ENCODE data around the gene RTN4R. TPM values are rescaled to one million over a fixed set of nuclear protein-coding genes. Genes with fewer than 3 reads are reported as not detected.
"Not testable (repeated sequence)": the region's sequence is repeated elsewhere in the genome, so short reads cannot be mapped to it uniquely, and the experiment has no call there.

The RTN4R gene
- total and polyA plus RNA-seq, 2 donors (not counting 1 experiment from before 2014, with no cell fraction given) = 0.42 to 0.79 TPM

DNA sequence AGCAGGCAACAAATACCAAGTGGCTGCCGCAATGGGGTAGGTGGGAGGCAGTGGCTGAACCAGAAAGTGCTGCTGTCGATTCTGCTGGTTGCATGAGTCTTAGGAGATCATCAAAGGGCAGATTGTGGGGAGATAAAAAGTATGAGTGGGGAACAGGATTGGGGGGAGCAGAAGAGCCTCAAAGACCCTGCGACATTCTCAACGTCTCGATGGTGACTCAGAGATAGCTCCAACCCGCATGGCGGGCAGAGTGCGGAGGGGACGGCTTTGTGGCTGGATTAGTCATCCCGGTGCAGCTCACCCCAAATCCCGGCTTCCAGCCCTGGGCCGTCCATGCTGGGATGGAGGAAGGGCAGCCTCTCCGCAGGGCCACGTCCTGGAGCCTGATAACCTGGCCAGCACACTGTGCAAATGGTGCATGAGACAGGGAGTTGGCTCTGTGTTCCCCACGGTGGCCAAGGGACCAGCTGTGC, 11.6 kb upstream of the RTN4R start:
- Histone ChIP-seq H3K4me3 (ENCODE audit: control extremely low read depth in 1 of 5, extremely low read depth in 1 of 5, insufficient read depth in 1 of 5, low read depth in 2 of 5, low read length in 4 of 5) (no peak overlapping the region), H4K20me1 (ENCODE audit: control insufficient read depth, insufficient read depth, low read length, poor library complexity, severe bottlenecking) (no peaks in the 10 kb centered on the region), H3K27me3 (replicated peaks in 1 of 4; ENCODE audit: control extremely low read depth in 1 of 4, control insufficient read depth in 3 of 4, insufficient read depth in 4 of 4, low read length in 3 of 4) (no peaks in the 10 kb centered on the region), H3K4me2 (replicated peaks; ENCODE audit: low read depth, low read length, poor library complexity, severe bottlenecking) (no peak overlapping the region), H3K9me3 (ENCODE audit: control extremely low read depth in 1 of 3, control insufficient read depth in 2 of 3, insufficient read depth in 1 of 3, low read length in 2 of 3) (no peaks in the 10 kb centered on the region), H3K9ac (ENCODE audit: low read length) (no peak overlapping the region), H3K27ac (ENCODE audit: low read length in 2 of 2) (no peak overlapping the region), H3K4me1 (ENCODE audit: control insufficient read depth in 2 of 2, insufficient read depth in 2 of 2, low read length in 2 of 2) (no peaks in the 10 kb centered on the region), H2AFZ (ENCODE audit: insufficient read depth, low read depth, low read length, poor library complexity, severe bottlenecking) (no peak overlapping the region), H3K36me3 (replicated peaks in 1 of 2; ENCODE audit: control extremely low read depth in 1 of 2, control insufficient read depth in 1 of 2, extremely low read depth in 1 of 2, insufficient read depth in 2 of 2, low read length in 1 of 2) (no peaks in the 10 kb centered on the region), H3K79me2 (ENCODE audit: control insufficient read depth, insufficient read depth, low read length) (no peaks in the 10 kb centered on the region)
- Mint-ChIP-seq H3K4me3 (no peak overlapping the region), H3K9me3 (ENCODE audit: insufficient read depth) (no peaks in the 10 kb centered on the region), H3K4me1 (no peaks in the 10 kb centered on the region), H3K27me3 (no peaks in the 10 kb centered on the region), H3K27ac (no peak overlapping the region)
- no peak for TF ChIP-seq EZH2 (IDR thresholded peaks at IDR 0.05; ENCODE audit: borderline replicate concordance, insufficient read depth, low read depth, low read length, poor library complexity, severe bottlenecking)
- TF ChIP-seq, protein P1, sequence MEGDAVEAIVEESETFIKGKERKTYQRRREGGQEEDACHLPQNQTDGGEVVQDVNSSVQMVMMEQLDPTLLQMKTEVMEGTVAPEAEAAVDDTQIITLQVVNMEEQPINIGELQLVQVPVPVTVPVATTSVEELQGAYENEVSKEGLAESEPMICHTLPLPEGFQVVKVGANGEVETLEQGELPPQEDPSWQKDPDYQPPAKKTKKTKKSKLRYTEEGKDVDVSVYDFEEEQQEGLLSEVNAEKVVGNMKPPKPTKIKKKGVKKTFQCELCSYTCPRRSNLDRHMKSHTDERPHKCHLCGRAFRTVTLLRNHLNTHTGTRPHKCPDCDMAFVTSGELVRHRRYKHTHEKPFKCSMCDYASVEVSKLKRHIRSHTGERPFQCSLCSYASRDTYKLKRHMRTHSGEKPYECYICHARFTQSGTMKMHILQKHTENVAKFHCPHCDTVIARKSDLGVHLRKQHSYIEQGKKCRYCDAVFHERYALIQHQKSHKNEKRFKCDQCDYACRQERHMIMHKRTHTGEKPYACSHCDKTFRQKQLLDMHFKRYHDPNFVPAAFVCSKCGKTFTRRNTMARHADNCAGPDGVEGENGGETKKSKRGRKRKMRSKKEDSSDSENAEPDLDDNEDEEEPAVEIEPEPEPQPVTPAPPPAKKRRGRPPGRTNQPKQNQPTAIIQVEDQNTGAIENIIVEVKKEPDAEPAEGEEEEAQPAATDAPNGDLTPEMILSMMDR (IDR thresholded peaks at IDR 0.05) = no peak
- ChIA-PET POLR2A (no interaction called here), CTCF (no interaction called here)
- DNase-seq = no peak
- no peak for ATAC-seq (ENCODE audit: low read depth)
- intact Hi-C loops (cut with micrococcal nuclease) = no loop called here
- WGBS (ENCODE audit: insufficient coverage) = 85% methylated on average over 13 of the region's 15 CpGs

DNA sequence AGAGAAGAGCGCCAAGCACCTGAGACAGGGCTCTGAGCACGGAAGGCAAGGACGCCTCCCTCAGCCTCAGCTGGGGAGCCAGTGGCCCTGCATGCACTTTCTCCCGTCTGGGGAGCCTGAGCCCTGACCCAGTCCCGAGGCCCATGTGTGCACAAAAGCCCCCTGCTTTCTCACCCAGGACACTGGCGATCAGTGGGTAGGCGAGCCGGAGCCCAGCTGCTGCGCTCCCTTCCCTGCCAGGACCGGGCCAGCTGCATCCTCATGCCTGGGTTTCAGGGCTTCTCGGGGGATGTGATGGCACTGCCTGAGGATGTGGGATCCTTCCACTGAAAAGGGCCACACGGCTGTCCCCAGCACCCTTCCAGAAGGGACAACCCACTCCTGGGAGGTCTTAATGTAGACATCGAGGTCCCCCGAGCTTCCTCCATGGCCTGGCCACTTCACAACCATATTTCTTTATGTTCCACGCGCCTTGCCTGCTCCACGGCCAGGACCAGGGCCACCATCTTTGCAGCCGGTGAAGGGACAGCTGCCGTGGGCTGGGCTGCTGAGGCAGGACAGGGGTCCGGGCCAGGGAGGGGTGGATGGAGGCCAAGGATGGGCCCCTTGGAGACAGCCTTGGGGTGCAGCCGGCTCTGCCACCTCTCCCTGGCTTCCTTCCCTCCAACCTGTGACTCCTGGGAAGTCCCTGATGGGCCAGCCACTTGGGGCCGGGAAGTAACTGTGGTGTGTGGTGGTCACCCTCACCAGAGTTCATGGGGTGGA, 10.8 kb upstream of the RTN4R start:
- H3K4me1 Mint-ChIP-seq; H3K27ac Mint-ChIP-seq; H3K4me3 Mint-ChIP-seq; intact Hi-C loops (cut with micrococcal nuclease); CTCF ChIA-PET; H3K9me3 Mint-ChIP-seq (ENCODE audit: insufficient read depth); H4K20me1 ChIP-seq (ENCODE audit: control insufficient read depth, insufficient read depth, low read length, poor library complexity, severe bottlenecking); H2AFZ ChIP-seq (ENCODE audit: insufficient read depth, low read depth, low read length, poor library complexity, severe bottlenecking); H3K36me3 ChIP-seq (replicated peaks in 1 of 2; ENCODE audit: control extremely low read depth in 1 of 2, control insufficient read depth in 1 of 2, extremely low read depth in 1 of 2, insufficient read depth in 2 of 2, low read length in 1 of 2); POLR2A ChIA-PET; ATAC-seq (ENCODE audit: low read depth); H3K4me2 ChIP-seq (replicated peaks; ENCODE audit: low read depth, low read length, poor library complexity, severe bottlenecking); H3K27ac ChIP-seq (ENCODE audit: low read length in 2 of 2); H3K9ac ChIP-seq (ENCODE audit: low read length); H3K27me3 Mint-ChIP-seq; H3K79me2 ChIP-seq (ENCODE audit: control insufficient read depth, insufficient read depth, low read length); H3K27me3 ChIP-seq (replicated peaks in 1 of 4; ENCODE audit: control extremely low read depth in 1 of 4, control insufficient read depth in 3 of 4, insufficient read depth in 4 of 4, low read length in 3 of 4); H3K4me3 ChIP-seq (ENCODE audit: control extremely low read depth in 1 of 5, extremely low read depth in 1 of 5, insufficient read depth in 1 of 5, low read depth in 2 of 5, low read length in 4 of 5); H3K4me1 ChIP-seq (ENCODE audit: control insufficient read depth in 2 of 2, insufficient read depth in 2 of 2, low read length in 2 of 2); DNase-seq; H3K9me3 ChIP-seq (ENCODE audit: control extremely low read depth in 1 of 3, control insufficient read depth in 2 of 3, insufficient read depth in 1 of 3, low read length in 2 of 3): not testable (repeated sequence)
- WGBS (ENCODE audit: insufficient coverage) = 76% methylated on average over 6 of the region's 22 CpGs

DNA sequence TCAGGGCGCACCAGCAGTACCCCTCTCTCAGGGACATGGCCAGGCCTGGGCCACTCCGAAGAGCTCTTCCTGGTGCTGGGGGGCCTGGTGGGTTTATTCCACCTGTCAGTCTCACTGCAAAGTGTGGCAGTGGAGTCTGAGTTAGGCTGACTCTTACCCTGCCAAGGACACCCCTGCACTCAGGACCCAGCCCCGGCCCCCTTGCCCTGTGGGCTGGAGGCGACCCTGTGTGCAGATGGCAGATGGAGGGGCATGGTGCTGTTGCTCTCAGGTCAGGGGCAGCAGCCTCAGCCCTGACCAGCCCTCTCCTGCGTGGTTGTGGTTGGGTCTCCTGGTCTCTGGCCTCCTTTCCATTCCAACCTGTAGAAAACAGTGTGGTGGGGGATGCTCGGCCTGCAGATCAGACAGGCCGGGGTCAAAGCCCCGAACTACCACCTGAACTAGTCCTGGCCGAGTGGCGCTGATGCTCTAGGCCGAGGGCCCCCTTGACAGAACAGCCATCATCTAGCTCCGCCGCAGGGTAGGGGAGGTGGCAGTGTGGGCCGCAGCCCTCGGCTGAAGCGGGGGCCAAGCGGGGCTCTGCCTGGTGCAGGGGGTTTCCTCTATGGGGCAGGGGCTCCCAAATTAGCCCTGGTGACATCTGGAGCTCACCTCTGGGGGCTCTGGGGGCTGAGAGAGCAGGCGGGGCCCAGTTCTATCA, 10.0 kb upstream of the RTN4R start:
- H3K27ac Mint-ChIP-seq; intact Hi-C loops (cut with micrococcal nuclease); POLR2A ChIA-PET; H3K27ac ChIP-seq (ENCODE audit: low read length in 2 of 2); H3K4me3 ChIP-seq (ENCODE audit: control extremely low read depth in 1 of 5, extremely low read depth in 1 of 5, insufficient read depth in 1 of 5, low read depth in 2 of 5, low read length in 4 of 5); ATAC-seq (ENCODE audit: low read depth); H3K9ac ChIP-seq (ENCODE audit: low read length); H3K4me2 ChIP-seq (replicated peaks; ENCODE audit: low read depth, low read length, poor library complexity, severe bottlenecking); H3K36me3 ChIP-seq (replicated peaks in 1 of 2; ENCODE audit: control extremely low read depth in 1 of 2, control insufficient read depth in 1 of 2, extremely low read depth in 1 of 2, insufficient read depth in 2 of 2, low read length in 1 of 2); H3K27me3 Mint-ChIP-seq; H3K9me3 Mint-ChIP-seq (ENCODE audit: insufficient read depth); H2AFZ ChIP-seq (ENCODE audit: insufficient read depth, low read depth, low read length, poor library complexity, severe bottlenecking); H3K79me2 ChIP-seq (ENCODE audit: control insufficient read depth, insufficient read depth, low read length); DNase-seq; CTCF ChIA-PET; H3K4me3 Mint-ChIP-seq; H3K4me1 Mint-ChIP-seq; H4K20me1 ChIP-seq (ENCODE audit: control insufficient read depth, insufficient read depth, low read length, poor library complexity, severe bottlenecking); H3K9me3 ChIP-seq (ENCODE audit: control extremely low read depth in 1 of 3, control insufficient read depth in 2 of 3, insufficient read depth in 1 of 3, low read length in 2 of 3); H3K4me1 ChIP-seq (ENCODE audit: control insufficient read depth in 2 of 2, insufficient read depth in 2 of 2, low read length in 2 of 2); H3K27me3 ChIP-seq (replicated peaks in 1 of 4; ENCODE audit: control extremely low read depth in 1 of 4, control insufficient read depth in 3 of 4, insufficient read depth in 4 of 4, low read length in 3 of 4): not testable (repeated sequence)
- WGBS (ENCODE audit: insufficient coverage) = 82% methylated on average over 9 of the region's 18 CpGs
